ENCODE results near the gene PYGB.

The PYGB gene

DNA sequence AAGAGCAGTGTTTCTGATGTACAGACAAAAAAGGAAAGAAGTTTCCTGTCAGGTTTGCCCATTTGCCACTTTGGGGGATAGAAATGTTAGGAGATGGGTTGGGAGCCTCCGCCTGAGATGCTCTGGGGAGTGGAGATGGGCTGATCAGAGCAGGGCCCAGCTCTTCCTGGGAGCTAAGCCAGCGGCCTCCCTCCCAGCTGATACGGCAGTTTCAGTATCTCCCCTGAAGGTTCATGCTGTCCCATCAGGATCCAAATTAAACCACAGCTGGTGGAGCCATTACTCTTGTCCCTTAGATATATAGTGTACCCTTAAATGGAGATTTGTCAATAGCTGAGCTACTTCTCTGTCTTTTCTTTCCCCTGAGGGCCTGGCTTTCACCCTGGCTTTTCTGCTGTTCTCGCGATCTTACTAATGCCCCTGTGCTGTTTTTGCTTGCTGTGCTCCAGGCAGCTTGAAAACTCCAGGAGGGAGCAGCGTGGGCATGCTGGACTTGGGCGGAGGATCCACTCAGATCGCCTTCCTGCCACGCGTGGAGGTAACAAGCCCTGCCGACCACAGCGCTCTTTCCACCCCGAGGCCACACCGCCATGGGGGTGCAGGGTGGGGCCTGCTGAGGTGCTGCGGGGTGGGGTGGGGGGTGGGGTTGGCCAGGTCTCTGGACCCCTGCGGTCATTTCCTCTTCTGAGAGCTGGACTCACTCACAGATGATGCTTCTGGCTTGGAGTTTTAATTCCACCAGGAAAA lies 31.5 kb upstream of the PYGB start:
- no peak for DNase-seq (ENCODE audit: low read depth)

GRCh38 chr20:25217161-25218108 lies 30.4 kb upstream of the PYGB start:
- DNase-seq (ENCODE audit: low read depth), result no peak

- no peak for DNase-seq (ENCODE audit: low read depth)
Measured at GRCh38 chr20:25218109-25218486, 29.8 kb upstream of the PYGB start.

- DNase-seq (ENCODE audit: low read depth), result no peak
Measured at GRCh38 chr20:25218492-25218891, 29.4 kb upstream of the PYGB start.

DNA sequence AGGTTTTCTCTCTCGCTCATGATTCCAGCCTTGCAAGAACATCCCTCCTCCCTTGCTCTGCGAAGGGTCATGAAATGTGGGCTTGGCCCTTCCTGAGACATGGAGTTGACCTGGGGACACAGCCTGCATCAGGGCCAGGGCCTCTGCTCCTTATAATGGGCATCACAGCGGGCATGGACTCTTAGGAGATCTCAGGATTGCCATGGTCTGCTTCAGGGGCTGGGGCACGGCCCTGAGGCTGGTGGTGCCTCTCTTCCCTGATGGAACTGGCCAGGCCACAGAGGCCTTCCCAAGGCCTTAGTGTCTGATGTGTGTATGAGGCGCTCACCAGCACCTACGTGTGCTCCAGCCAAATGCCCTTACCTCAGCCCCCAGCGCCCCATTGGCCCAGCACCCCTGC lies 28.5 kb upstream of the PYGB start:
- DNase-seq (ENCODE audit: low read depth), result no peak

DNA sequence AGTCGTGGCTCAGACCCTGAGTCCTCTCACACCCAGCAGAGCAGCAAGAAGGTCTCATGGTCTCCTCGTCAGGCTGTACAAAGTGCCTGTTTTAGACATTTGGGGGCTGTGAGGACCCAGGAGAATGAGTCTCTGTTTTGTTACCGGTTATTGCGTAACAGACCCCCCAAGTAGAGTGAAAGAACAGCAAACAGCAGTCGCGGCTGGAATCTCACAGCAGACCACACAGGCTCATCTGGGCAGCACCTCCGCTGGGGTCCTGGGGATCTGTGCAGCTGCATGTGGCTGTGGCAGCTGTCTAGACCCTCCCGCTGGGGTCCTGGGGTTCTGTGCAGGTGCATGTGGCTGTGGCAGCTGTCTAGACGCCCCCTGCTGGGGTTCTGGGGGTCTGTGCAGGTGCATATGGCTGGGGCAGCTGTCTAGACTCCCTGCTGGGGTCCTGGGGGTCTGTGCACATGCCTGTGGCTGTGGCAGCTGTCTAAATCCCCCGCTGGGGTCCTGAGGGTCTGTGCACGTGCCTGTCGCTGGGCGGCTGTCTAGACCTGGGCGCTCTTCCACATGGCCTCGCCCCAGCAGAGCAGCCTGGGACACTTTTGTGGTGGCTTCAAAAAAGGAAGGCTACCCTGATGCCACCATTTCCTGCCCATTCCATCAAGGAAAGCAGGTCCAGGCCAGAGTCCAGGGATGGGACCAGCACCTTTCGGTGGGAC lies 27.7 kb upstream of the PYGB start:
- no peak for DNase-seq (ENCODE audit: low read depth)

GRCh38 chr20:25220810-25221591 lies 26.9 kb upstream of the PYGB start:
- no peak for DNase-seq (ENCODE audit: low read depth)

GRCh38 chr20:25221592-25222460 lies 26.1 kb upstream of the PYGB start:
- no peak for DNase-seq (ENCODE audit: low read depth)

- peak; percentile 5 for DNase-seq (ENCODE audit: low read depth)
Measured at GRCh38 chr20:25222461-25223178, 25.3 kb upstream of the PYGB start.

- no peak for DNase-seq (ENCODE audit: low read depth)
Measured at GRCh38 chr20:25223179-25223661, 24.7 kb upstream of the PYGB start.

DNA sequence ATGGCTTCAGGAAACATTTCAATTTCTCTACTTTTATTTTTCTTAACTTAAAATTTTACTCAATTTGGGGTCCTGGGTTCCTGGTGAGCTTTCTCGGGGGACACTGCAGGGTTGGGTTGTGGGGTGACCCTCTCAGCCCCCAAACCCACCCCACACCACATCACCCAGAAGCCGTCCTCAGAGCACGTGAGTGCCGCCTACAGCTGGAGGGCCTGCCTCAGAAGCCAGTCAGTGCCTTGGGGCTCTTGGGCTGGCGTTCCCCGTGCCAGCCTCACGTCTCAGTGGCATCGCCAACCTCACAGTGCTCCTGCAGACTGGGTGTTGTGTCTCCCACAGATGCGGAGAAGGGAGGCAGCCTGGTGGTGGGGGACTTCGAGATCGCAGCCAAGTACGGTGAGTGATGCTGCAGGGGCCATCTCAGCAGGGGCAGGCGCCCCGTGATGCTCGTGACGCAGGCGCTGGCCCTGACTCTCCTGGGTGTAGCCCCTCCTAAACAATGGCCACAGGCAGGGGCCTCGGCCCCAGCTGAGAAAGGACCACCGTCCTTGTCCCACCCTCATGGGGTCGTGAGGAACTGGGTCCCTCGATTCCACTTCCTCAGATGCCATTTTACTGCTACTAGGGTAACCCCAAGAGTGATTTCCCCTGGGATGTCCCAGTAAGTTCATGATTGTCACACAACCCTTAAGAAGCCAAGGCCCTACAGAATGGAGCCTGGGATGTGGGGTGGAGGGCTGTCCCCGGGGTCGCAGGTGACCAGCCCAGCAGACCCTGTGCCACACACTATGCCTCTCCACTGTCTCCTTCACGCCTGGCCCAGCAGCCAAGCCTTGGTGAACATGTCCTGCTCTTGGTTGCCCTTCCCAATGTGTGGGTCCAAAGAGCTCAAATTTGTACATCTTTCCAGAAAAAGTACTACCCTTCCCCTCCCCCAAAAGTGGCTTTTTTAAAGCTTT lies 23.8 kb upstream of the PYGB start:
- DNase-seq (ENCODE audit: low read depth), result no peak

DNA sequence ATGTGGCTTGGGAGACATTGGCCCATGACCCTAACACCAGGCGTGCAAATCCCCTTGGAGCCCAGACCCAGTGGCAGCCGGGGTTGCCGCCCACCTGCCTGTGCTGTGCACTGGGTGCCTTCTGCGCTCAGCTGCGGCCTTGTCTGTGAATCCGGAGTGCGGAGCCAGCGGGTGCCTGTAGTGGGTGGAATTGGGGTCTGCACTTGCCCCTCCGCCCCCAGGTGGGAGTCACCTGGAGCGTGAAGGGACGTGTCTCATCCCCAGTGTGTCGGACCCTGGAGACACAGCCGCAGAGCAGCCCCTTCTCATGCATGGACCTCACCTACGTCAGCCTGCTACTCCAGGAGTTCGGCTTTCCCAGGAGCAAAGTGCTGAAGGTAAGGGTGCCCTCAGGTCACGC lies 22.9 kb upstream of the PYGB start:
- no peak for DNase-seq (ENCODE audit: low read depth)

DNA sequence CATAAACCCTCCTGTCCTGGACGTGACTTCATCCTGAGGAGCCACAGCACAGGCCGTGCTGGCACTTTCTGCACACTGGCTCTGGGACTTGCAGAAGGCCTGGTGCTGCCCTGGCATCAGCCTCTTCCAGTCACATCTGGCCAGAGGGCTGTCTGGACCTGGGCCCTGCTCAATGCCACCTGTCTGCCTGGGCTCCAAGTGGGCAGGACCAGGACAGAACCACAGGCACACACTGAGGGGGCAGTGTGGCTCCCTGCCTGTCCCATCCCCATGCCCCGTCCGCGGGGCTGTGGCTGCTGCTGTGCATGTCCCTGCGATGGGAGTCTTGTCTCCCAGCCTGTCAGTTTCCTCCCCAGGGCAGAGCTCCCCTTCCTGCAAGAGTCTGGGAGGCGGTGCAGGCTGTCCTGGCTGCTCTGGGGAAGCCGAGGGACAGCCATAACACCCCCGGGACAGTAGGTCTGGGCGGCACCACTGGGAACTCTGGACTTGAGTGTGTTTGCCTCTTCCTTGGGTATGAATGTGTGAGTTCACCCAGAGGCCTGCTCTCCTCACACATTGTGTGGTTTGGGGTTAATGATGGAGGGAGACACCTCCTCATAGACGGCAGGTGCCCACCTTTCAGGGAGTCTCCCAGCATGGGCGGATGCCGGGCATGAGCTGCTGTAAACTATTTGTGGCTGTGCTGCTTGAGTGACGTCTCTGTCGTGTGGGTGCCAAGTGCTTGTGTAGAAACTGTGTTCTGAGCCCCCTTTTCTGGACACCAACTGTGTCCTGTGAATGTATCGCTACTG lies 22.0 kb upstream of the PYGB start:
- DNase-seq (ENCODE audit: low read depth), result no peak

DNA sequence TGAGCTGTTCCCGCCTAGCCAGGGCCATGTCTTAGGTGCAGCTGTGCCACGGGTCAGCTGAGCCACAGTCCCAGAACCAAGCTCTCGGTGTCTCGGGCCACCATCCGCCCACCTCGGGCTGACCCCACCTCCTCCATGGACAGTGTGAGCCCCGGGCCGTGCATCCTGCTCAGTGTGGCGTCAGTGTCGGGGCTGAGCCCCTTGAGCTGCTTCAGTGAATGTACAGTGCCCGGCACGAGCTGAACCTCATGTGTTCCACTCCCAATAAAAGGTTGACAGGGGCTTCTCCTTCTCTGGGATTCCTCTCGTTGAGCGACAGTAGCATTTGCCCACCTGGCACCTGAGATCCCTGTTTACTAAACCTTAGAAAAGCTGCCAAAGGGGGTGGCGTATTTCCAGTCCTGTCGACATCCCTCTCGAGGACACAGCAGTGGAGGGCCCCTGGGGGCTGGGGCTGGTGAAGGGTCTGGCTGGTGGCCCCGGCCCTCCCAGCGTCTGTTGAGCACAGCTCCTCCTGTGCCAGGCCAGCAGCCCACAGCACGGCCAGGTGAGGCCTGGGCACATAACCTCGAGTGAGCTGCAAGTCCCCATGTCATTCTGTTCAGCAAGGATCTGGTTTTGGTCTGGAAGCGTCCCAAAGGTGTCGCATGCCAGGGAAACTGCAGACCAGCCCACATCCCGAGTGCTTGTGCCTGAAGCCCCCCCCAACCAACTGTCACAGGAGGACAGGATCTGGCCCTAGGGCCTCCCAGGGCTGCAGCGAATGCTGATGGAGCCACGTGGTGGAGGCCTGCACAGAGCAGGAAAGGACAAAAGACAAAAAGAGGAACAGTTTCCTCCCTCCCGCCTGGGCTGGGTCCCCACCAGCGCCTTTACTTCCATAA lies 21.2 kb upstream of the PYGB start:
- no peak for DNase-seq (ENCODE audit: low read depth)

GRCh38 chr20:25227317-25227831 lies 20.5 kb upstream of the PYGB start:
- DNase-seq (ENCODE audit: low read depth), result no peak

- DNase-seq (ENCODE audit: low read depth), result no peak
Measured at GRCh38 chr20:25229486-25230165, 18.3 kb upstream of the PYGB start.
